ENCODE data around the gene CASP3. TPM values are rescaled to one million over a fixed set of nuclear protein-coding genes. Genes with fewer than 3 reads are reported as not detected.
"Not testable (repeated sequence)": the region's sequence is repeated elsewhere in the genome, so short reads cannot be mapped to it uniquely, and the experiment has no call there.

CASP3 gene
- total RNA-seq, 1 donor, result 59.4 TPM

- Histone ChIP-seq H3K4me1 (ENCODE audit: insufficient read depth, low read length) (no peaks in the 10 kb centered on the region), H3K27ac (ENCODE audit: low read depth, low read length) (no peak overlapping the region), H3K9me3 (ENCODE audit: low read depth, low read length) (no peaks in the 10 kb centered on the region), H3K4me3 (ENCODE audit: insufficient read depth, low read length) (no peak overlapping the region), H3K27me3 (ENCODE audit: insufficient read depth, low read length) (no peaks in the 10 kb centered on the region), H3K4me2 (ENCODE audit: insufficient read depth, low read length) (no peak overlapping the region), H3K79me2 (ENCODE audit: insufficient read depth, low read length) (no peaks in the 10 kb centered on the region), H2AFZ (ENCODE audit: low read length) (no peak overlapping the region), H4K20me1 (ENCODE audit: insufficient read depth, low read length) (no peaks in the 10 kb centered on the region), H3K36me3 (ENCODE audit: insufficient read depth, low read length) (peaks cover 24% of the 10 kb centered on the region)
- no peak for DNase-seq (ENCODE audit: insufficient read length, low spot score, missing footprints)
- no peak for TF ChIP-seq CTCF (IDR thresholded peaks at IDR 0.05; ENCODE audit: extremely low read depth, low read depth, low read length)
Observed at GRCh38 chr4:184624972-184625554, 24.2 kb downstream of the CASP3 start.

- peaks cover 19% of the 10 kb centered on the region for H3K36me3 ChIP-seq (ENCODE audit: insufficient read depth, low read length)
- H3K27me3 ChIP-seq (ENCODE audit: insufficient read depth, low read length); H3K27ac ChIP-seq (ENCODE audit: low read depth, low read length); H3K4me1 ChIP-seq (ENCODE audit: insufficient read depth, low read length); H3K9me3 ChIP-seq (ENCODE audit: low read depth, low read length); H3K4me3 ChIP-seq (ENCODE audit: insufficient read depth, low read length); H4K20me1 ChIP-seq (ENCODE audit: insufficient read depth, low read length); H3K79me2 ChIP-seq (ENCODE audit: insufficient read depth, low read length); H2AFZ ChIP-seq (ENCODE audit: low read length); DNase-seq (ENCODE audit: insufficient read length, low spot score, missing footprints); H3K4me2 ChIP-seq (ENCODE audit: insufficient read depth, low read length): not testable (repeated sequence)
Observed at GRCh38 chr4:184624504-184624903, 24.7 kb downstream of the CASP3 start.

- Histone ChIP-seq H3K4me1 (ENCODE audit: insufficient read depth, low read length) (no peaks in the 10 kb centered on the region), H3K4me2 (ENCODE audit: insufficient read depth, low read length) (no peak overlapping the region), H3K79me2 (ENCODE audit: insufficient read depth, low read length) (no peaks in the 10 kb centered on the region), H3K27ac (ENCODE audit: low read depth, low read length) (no peak overlapping the region), H3K9me3 (ENCODE audit: low read depth, low read length) (no peaks in the 10 kb centered on the region), H3K27me3 (ENCODE audit: insufficient read depth, low read length) (no peaks in the 10 kb centered on the region), H3K36me3 (ENCODE audit: insufficient read depth, low read length) (peaks cover 2% of the 10 kb centered on the region), H2AFZ (ENCODE audit: low read length) (no peak overlapping the region), H3K4me3 (ENCODE audit: insufficient read depth, low read length) (no peak overlapping the region), H4K20me1 (ENCODE audit: insufficient read depth, low read length) (no peaks in the 10 kb centered on the region)
- DNase-seq (ENCODE audit: insufficient read length, low spot score, missing footprints), result no peak
- TF ChIP-seq CTCF (IDR thresholded peaks at IDR 0.05; ENCODE audit: extremely low read depth, low read depth, low read length), result no peak
Observed at GRCh38 chr4:184621518-184621917, 27.7 kb downstream of the CASP3 start.

DNA sequence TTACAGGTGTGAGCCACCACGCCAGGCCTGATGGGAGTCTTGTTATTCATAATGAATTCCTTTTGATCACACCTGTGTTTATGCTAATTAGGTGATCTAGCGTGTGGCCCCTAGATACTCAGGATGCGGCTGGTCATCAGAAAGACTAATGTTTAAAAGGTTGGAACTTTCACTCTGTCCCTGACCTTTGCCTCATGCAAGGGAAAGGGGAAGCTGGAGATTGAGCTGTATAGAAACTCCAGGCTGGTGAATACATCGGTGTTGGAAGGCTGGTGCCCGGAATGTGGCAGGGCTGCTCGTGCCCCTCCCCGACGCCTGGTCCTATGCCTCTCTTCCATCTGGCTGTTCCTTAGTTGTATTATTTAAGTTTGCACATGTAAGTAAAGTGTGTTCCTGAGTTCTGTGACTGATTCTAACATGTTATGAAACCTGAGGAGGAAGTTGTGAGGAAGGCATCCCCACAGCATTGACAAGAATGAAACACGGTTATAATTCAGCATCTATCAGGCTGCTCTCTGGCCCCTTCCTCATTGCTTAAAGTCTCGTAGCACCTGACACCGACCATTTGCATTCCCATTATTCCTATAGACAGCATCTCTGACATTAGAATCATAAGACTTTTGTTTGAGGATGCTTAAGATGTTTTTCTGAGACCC lies 28.9 kb downstream of the CASP3 start:
- Histone ChIP-seq H3K79me2 (ENCODE audit: insufficient read depth, low read length) (no peaks in the 10 kb centered on the region), H3K27ac (ENCODE audit: low read depth, low read length) (no peak overlapping the region), H3K36me3 (ENCODE audit: insufficient read depth, low read length) (no peaks in the 10 kb centered on the region), H3K27me3 (ENCODE audit: insufficient read depth, low read length) (no peaks in the 10 kb centered on the region), H3K4me3 (ENCODE audit: insufficient read depth, low read length) (no peak overlapping the region), H2AFZ (ENCODE audit: low read length) (no peak overlapping the region), H3K9me3 (ENCODE audit: low read depth, low read length) (no peaks in the 10 kb centered on the region), H3K4me2 (ENCODE audit: insufficient read depth, low read length) (no peak overlapping the region), H4K20me1 (ENCODE audit: insufficient read depth, low read length) (no peaks in the 10 kb centered on the region), H3K4me1 (ENCODE audit: insufficient read depth, low read length) (no peaks in the 10 kb centered on the region)
- TF ChIP-seq CTCF (IDR thresholded peaks at IDR 0.05; ENCODE audit: extremely low read depth, low read depth, low read length), result no peak
- DNase-seq (ENCODE audit: insufficient read length, low spot score, missing footprints), result no peak

Measured in osteoblast (primary cell).